Body of pancreas (tissue), 4 donors: ENCODE data around the gene GGTA1. TPM values are rescaled to one million over a fixed set of nuclear protein-coding genes. Genes with fewer than 3 reads are reported as not detected.

Experiments used
- ATAC-seq: fragments of 150-250 bp; one replicate; pipeline ENCODE4 v1.9.1; 2016
- DNase-seq, 4 donors: peaks; one replicate each; pipeline ENCODE4 v3.0.0-alpha.2; 2019
- H3K27ac ChIP-seq, 4 donors: fragments of 200-600 bp; sonication (generic); 1 replicate in 3 of 4; 2 replicates in 1 of 4; pipeline versions ENCODE4 v1.5.1 to v1.6.1; 2016 to 2019; ENCODE audit warnings: mild to moderate bottlenecking in 1 of 4, mixed read lengths in 1 of 4, moderate library complexity in 1 of 4
- H3K27me3 ChIP-seq, 2 donors: fragments of 200-600 bp; sonication (generic); one replicate each; pipeline ENCODE4 v1.6.0; 2016; ENCODE audit warnings: mild to moderate bottlenecking in 1 of 2
- H3K36me3 ChIP-seq, 2 donors: fragments of 200-600 bp; sonication (generic); replicated peaks in 1 of 2; 2 replicates each; pipeline ENCODE4 v1.5.1; 2016; ENCODE audit warnings: low read depth in 2 of 2; ENCODE audit not compliant: insufficient read depth in 1 of 2
- H3K4me1 ChIP-seq: fragments of 200-600 bp; sonication (generic); one replicate; pipeline ENCODE4 v1.6.0; 2016
- H3K4me3 ChIP-seq, 2 donors: fragments of 200-600 bp; sonication (generic); 1 replicate in 1 of 2; 2 replicates in 1 of 2; pipeline ENCODE4 v1.5.1; 2016 to 2019
- H3K9me3 ChIP-seq, 3 donors: fragments of 200-600 bp; sonication (generic); 1 replicate in 2 of 3; 2 replicates in 1 of 3; pipeline ENCODE4 v1.5.1; 2016
- POLR2A ChIP-seq, 3 donors: fragments of 450-650 bp; IDR thresholded peaks; one replicate each; pipeline ENCODE4 v1.6.1; 2016; ENCODE audit warnings: antibody characterized with exemption in 3 of 3, mild to moderate bottlenecking in 2 of 3
- WGBS, 2 donors: methylation state at CpG; one replicate each; pipeline ENCODE4 v1.1.5; 2017; 5-methylcytosine and 5-hydroxymethylcytosine counted together
- intact Hi-C: fragments of 100-400 bp; cut with DNase I; formaldehyde crosslinking; loops from one replicate; pipeline ENCODE4 v1.15.1; 2023
- total RNA-seq, 2 donors: library from RNA; depleted of rRNA; stranded (reverse); fragments of >200 nt; gene quantifications; one replicate each; pipeline ENCODE4 v1.1.0, GENCODE V29; 2016
- TF ChIP-seq, protein P1 (sequence below), 7 experiments: fragments of 450-650 bp in 4 of 7; fragments of 200-600 bp in 3 of 7; sonication (generic) in 3 of 7; IDR thresholded peaks; one replicate each; pipeline ENCODE4 v1.5.1; 2016 to 2019; ENCODE audit warnings: antibody characterized with exemption in 7 of 7

The GGTA1 gene
- total RNA-seq, 2 donors from 2014 or later, result 2.3 to 2.6 TPM

DNA sequence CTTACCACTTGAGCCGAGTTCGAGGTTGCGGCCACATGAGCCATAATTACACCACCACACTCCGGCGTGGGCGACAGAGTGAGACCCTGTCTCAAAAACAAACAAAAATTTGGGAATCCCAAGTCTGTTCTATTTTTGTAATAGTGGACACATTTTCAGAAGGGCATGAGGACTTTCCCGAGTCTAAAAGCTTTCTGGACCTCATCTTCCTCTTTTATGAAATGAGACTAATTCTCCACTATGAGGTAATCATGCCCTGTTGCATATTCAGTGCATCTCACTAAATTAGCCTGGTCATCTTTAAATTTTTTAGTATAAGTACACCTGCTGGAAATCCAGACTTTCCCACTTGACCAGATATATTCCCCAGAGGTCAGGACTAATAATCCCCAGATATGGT, 55.7 kb downstream of the GGTA1 start:
- Histone ChIP-seq H3K27ac (no peak overlapping the region), H3K9me3 (no peaks in the 10 kb centered on the region), H3K4me1 (no peaks in the 10 kb centered on the region), H3K27me3 (no peaks in the 10 kb centered on the region), H3K4me3 (no peak overlapping the region), H3K36me3 (no peaks in the 10 kb centered on the region)
- 72 to 90% methylated on average over 7 of the region's 7 CpGs for WGBS, 2 donors
- intact Hi-C loops, result no loop called here
- no peak for TF ChIP-seq POLR2A (IDR thresholded peaks at IDR 0.05)
- TF ChIP-seq, protein P1, sequence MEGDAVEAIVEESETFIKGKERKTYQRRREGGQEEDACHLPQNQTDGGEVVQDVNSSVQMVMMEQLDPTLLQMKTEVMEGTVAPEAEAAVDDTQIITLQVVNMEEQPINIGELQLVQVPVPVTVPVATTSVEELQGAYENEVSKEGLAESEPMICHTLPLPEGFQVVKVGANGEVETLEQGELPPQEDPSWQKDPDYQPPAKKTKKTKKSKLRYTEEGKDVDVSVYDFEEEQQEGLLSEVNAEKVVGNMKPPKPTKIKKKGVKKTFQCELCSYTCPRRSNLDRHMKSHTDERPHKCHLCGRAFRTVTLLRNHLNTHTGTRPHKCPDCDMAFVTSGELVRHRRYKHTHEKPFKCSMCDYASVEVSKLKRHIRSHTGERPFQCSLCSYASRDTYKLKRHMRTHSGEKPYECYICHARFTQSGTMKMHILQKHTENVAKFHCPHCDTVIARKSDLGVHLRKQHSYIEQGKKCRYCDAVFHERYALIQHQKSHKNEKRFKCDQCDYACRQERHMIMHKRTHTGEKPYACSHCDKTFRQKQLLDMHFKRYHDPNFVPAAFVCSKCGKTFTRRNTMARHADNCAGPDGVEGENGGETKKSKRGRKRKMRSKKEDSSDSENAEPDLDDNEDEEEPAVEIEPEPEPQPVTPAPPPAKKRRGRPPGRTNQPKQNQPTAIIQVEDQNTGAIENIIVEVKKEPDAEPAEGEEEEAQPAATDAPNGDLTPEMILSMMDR (IDR thresholded peaks at IDR 0.05), result no peak
- DNase-seq (no peak), ATAC-seq (no peak)

DNA sequence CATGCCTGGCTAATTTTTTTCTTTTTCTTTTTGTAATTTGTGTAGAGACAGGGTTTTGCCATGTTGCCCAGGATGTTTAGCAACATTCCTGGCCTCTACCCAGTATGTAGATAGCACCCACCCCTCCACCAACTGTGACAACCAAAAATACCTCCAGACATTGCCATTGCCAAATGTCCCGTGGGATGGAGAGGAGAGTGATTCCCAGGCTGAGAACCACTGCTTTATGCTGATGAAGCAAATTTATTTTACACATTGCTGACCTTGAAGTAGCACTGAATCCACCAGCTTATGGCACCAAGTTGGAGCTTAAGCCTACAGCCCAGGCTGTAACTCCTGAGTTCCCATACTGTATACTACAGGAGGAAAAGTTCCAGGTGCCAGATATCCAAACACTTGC, 58.5 kb downstream of the GGTA1 start:
- ATAC-seq (no peak), DNase-seq (no peak)
- no peaks in the 10 kb centered on the region for H3K27me3 ChIP-seq
- H3K4me3 ChIP-seq, result no peak overlapping the region
- H3K36me3 ChIP-seq, result no peaks in the 10 kb centered on the region
- intact Hi-C loops, result no loop called here
- 61 to 75% methylated on average over 1 of the region's 1 CpG for WGBS, 2 donors
- no peak for TF ChIP-seq POLR2A (IDR thresholded peaks at IDR 0.05)
- TF ChIP-seq, protein P1 (IDR thresholded peaks at IDR 0.05), result no peak
- H3K27ac ChIP-seq, result no peak overlapping the region
- no peaks in the 10 kb centered on the region for H3K4me1 ChIP-seq
- no peaks in the 10 kb centered on the region for H3K9me3 ChIP-seq

DNA sequence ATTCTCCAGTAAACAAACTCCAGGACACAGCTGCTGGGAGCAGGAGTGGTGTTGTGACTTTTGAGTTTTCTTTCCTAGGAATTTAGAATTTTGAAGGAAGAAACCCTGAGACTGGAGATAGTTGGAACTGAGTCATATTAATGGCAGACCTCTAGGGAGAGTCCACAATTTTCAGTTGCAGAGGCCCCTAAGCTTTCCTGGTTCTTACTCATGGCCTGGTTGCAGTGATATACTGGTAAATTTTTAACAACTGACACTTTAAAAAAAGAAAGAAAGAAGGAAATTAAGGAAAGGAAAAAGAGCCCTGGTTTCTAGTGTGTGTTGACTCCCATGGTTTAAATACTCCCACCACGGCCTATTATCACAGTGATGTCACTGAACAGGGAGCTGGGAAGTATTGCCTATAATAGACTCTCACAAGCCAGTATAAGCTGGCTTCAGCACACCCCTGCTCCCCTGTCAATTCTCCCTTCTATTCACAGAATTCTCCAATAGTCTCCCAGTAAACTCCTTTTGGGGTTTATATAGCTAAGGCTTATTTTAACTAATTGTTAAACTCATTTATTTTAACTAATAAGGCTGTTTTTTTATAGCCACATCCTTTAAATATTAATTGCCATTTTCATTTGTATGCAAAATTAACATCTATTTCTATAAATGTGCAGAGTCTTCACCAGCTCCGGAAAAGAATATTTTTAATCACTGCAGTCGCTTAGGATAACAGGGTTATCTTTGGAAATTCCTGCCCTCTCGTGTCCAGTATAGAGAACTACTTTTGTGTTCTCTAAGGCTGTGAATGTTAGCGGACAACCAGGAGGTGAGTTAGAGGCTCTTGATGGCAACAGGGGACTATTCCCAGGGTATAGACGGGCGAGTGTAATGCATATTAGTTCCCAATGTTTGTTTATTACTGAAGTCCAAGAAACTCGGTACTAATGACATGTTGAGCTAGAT, 59.7 kb downstream of the GGTA1 start:
- ATAC-seq (peak; percentile 60), DNase-seq (no peak)
- Histone ChIP-seq H3K36me3 (no peaks in the 10 kb centered on the region), H3K27ac (no peak overlapping the region), H3K4me3 (no peak overlapping the region), H3K27me3 (no peaks in the 10 kb centered on the region), H3K9me3 (no peaks in the 10 kb centered on the region), H3K4me1 (no peaks in the 10 kb centered on the region)
- intact Hi-C loops, result no loop called here
- TF ChIP-seq, protein P1 (IDR thresholded peaks at IDR 0.05), result peak in 5 of 7 experiments; percentile 7 to 35 (median 21)
- no peak for TF ChIP-seq POLR2A (IDR thresholded peaks at IDR 0.05)
- WGBS, 2 donors, result 30 to 34% methylated on average over 8 of the region's 8 CpGs

DNA sequence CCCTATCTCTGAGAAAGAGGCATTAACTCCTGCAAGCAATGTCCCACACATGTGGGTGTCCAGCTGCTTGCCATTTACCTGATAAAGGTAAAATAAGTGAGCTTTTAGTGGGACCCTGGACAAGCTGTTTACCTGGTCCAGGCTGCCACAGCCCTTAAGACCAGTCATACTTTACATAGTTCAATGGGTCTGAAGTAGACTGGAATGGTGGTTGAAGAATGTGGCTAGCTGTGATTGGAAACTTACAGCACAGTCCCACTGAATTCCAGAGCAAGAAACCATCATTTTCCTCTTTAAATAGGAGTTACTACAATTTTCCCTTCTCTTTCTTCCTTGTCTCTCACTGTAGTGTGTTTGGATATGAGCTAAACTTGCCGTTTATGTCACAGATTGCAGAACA, 60.6 kb downstream of the GGTA1 start:
- Histone ChIP-seq H3K27ac (no peak overlapping the region), H3K9me3 (no peaks in the 10 kb centered on the region), H3K4me1 (no peaks in the 10 kb centered on the region), H3K4me3 (no peak overlapping the region), H3K27me3 (no peaks in the 10 kb centered on the region), H3K36me3 (no peaks in the 10 kb centered on the region)
- TF ChIP-seq POLR2A (IDR thresholded peaks at IDR 0.05), result no peak
- TF ChIP-seq, protein P1 (IDR thresholded peaks at IDR 0.05), result no peak
- ATAC-seq (no peak), DNase-seq (no peak)
- intact Hi-C loops, result no loop called here
- 43 to 55% methylated on average over 1 of the region's 1 CpG for WGBS, 2 donors
